GM18505 (cell line): ENCODE measurements around the gene ASCC1.
A peak's percentile ranks its signal among the peaks of the same experiment; 100 is the strongest.

Experiments used
- ATAC-seq: cut with Tn5 transposase; IDR thresholded peaks from one replicate; pipeline ENCODE4 v1.9.1; 2021; ENCODE audit not compliant: unreplicated experiment
- POLR2A ChIP-seq: IDR thresholded peaks from 4 replicates; pipeline ENCODE4 v1.6.1; 2011; ENCODE audit warnings: borderline replicate concordance; ENCODE audit not compliant: insufficient read depth, insufficient read length; ENCODE audit errors: extremely low read depth

The ASCC1 gene, protein sequence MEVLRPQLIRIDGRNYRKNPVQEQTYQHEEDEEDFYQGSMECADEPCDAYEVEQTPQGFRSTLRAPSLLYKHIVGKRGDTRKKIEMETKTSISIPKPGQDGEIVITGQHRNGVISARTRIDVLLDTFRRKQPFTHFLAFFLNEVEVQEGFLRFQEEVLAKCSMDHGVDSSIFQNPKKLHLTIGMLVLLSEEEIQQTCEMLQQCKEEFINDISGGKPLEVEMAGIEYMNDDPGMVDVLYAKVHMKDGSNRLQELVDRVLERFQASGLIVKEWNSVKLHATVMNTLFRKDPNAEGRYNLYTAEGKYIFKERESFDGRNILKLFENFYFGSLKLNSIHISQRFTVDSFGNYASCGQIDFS

DNA sequence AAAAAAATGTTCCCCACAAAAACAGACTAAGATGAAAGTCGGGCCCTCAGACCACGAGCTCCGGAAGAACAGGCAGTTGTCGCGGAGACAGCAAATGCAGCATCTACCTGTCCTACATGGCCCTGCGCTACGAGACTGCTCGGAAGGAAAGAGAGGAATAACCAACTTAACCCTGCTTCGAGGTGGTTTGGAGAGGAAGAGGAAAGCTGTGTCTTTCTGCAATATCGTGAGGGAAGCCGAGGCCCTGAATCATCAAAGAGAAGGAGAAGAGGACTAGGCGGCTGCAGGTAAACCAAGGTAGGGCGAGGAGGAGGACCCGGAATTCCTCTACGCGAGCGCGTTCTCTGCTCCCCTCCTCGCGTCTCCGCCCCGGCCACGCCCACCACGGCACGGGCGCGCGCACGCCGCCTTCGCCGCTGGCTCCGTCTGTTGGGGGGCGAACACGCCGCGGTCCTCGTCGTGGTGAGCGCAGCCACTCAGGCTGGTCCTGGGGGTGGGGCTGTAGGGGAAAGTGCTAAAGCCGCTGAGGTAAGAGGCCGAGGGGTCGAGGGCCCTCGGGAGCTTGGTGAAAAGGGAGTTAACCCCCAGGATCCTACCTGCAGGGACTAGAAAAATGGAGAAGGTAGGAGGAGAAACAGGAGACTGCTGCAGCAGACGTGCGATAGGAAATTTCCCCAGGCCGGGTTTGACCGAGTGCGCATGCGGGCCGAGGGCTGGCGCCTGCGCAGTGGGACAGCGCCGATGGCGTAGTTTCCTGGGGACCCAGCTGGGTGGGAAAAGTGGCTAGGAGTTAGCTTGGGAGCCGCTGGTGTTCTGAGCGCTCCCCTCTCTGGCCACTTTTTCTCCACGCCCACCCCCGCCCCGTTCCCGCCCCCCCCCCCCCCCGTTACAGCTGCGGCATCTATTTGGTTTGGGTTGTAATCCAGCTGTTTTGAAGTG is at the start of gene ASCC1, which contains the start of gene ANAPC16:
Gene ASCC1, minus strand, starts transcription at position 666 of the 939 bp plus-strand sequence. CDS start 2,978 bp downstream, outside the sequence.
Gene ANAPC16, plus strand, starts transcription at position 402 of the 939 bp plus-strand sequence. CDS start 7,903 bp downstream, outside the sequence.
- TF ChIP-seq POLR2A: peak; percentile 96
- ATAC-seq: peak; percentile 80

DNA sequence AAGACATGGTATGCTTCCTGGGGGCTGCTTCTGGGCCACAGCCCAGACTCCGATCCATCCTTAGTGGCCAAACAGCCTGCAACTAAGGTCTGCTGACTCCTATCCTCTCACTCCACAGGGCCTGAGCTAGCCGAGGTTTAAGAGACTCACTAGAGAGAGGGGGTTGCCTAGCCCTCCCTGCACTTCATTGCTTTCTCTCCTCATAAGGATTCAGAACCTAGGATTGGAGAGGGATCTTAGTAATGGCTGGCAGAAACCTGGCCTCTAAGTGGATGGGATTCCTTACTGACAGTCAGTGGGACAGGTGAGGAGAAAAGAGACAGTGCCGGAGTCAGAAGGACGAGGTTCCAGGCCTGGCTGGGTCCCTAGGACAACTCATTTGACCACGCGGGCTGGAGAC is 49.4 kb upstream of the ASCC1 start:
- no peak for ATAC-seq

DNA sequence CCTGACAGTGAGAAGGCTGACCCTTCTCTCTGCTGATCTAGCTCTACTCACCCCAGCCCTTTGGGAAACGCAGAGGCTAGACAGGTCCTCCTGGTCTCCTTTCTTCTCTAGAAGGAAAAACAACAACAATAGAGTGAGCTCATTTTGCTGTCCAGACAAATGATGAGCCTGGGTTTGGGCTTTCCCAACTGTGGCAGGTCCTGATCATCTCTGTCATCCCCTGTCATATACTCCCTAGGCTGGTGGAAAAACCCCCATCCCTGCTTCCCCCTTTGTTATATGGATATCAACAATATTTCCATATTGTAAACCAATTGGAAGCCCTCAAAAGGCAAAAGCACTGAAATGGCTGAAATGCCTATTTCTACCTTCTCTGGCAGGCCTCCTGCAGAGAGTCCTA is 48.5 kb upstream of the ASCC1 start:
- no peak for ATAC-seq
- no peak for TF ChIP-seq POLR2A

More for the DNA sequence above, 49.4 kb upstream of the ASCC1 start:
- no peak for TF ChIP-seq POLR2A

DNA sequence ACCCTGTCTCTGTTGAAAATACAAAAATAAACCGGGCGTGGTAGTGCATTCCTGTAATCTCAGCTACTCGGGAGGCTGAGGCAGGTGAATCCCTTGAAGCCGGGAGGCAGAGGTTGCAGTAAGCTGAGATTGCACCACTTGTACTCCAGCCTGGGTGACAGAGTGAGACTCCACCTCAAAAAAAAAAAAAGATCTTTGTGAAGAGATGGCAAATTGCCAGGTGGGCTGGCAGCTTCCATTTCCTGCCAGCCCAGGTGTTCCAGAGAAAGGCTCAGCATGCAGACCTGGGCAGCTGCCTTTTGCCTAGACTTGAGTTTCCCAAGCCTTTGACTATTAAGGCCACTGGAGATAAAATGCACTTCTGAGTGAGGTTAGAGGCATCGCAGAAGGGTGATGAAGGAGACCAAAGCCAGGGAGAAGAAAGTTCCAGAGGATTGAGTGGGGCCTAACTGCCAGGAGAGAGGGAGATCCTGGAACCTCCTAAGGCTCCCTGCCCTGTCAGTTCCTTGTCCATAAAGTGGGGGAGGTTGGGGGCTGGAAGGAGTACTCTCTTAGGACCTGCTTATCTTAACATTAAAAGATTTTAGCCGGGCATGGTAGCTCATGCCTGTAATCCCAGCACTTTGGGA is 47.7 kb upstream of the ASCC1 start:
- no peak for ATAC-seq
- no peak for TF ChIP-seq POLR2A

DNA sequence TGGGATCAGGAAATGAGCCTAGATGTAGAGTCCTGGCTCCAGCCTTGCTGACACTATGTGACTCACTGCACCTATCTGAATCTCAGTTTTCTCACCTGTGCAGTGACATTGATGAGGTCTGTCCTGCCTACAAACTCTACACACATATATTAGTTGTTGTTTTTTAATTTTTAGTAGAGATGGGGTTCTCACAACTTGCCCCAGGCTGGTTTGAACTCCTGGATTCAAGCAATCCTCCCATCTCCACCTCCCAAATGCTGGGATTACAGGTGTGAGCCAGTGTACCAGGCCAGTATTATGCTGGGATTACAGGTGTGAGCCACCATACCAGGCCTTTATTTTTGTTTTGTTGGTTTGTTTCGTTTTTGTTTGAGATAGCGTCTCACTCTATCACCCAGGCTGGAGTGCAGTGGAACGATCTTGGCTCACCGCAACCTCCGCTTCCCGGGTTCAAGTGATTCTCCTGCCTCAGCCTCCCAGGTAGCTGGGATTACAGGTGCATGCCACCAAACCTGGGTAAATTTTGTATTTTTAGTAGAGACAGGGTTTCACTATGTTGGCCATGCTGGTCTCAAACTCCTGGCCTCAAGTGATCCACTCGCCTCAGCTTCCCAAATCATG is 45.8 kb upstream of the ASCC1 start:
- TF ChIP-seq POLR2A: no peak
- no peak for ATAC-seq

DNA sequence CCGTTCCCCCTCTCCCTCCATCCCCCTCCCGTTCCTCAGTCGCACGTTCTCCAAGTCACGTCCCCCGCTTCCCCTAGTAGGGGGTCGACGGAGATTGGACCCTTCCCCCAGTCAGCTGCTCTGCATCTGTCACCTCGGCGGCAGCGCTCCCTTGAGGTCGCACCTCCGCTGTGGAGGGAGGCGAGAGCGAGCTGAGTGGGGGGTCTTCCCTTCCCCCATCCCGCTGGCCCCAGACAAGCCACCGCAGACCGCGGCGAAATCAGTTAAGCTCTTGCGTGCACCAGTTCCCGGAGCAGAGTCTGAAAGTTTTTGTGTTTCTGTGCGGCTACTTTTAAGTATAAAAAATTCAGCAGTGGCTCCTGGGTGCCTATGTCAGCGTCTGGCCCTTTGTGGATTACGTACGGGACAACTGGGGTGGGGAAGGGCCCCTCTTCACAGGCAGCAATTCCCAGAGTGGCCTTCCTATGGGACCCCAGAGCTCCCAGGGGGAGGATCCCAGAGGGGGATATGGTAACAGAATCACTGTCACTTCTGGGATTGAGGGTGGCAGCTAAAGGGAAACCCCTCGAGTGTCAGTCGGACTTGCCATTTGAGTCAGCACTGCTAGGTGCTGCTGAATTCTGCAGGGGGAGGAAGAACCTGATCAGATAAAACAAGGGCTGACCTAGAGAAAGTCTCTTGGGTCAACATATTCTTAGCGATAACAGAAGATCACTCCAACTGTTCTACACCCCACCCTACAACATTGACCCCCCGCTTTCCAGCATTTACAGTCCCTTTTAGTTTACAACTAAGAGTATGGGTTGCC is 45.1 kb upstream of the ASCC1 start:
- peak; percentile 50 for TF ChIP-seq POLR2A
- ATAC-seq: peak; percentile 26

DNA sequence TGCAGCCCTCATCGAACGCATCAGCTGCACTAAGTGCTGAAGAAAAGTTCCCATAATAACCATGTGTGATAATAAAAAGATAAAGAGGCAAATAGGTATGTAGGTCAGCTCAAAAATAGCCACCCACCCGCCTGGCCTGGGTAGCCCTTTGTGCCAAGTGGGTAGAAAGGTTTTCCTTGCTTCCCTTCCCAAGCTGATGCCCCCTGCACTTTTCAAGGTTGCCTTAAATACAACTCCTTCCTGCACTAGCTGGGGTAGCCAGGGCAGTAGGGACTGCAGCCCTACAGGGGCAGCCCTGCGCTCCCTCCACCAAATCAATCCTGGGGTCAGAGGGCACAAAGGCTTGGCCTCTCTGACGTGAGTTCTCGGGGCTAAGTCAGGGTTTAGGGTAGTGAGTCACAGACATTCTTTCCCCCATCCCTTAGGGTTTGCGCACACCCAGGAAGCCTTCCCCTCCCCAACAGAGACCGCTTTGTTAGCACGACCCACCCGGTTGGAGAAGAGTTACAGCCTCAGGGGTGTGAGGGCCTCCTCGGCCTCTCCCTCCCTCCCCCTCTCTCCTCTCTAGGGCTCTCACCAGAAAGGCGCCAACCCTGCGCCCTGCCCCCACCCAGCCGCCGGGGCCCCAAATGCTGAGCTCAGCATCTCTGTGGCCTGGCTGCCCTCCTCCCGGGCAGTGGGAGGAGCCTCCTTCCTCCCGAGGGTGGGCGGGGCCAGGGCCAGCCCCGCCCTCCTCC is 44.3 kb upstream of the ASCC1 start:
- ATAC-seq: peak; percentile 66
- TF ChIP-seq POLR2A: peak; percentile 54

DNA sequence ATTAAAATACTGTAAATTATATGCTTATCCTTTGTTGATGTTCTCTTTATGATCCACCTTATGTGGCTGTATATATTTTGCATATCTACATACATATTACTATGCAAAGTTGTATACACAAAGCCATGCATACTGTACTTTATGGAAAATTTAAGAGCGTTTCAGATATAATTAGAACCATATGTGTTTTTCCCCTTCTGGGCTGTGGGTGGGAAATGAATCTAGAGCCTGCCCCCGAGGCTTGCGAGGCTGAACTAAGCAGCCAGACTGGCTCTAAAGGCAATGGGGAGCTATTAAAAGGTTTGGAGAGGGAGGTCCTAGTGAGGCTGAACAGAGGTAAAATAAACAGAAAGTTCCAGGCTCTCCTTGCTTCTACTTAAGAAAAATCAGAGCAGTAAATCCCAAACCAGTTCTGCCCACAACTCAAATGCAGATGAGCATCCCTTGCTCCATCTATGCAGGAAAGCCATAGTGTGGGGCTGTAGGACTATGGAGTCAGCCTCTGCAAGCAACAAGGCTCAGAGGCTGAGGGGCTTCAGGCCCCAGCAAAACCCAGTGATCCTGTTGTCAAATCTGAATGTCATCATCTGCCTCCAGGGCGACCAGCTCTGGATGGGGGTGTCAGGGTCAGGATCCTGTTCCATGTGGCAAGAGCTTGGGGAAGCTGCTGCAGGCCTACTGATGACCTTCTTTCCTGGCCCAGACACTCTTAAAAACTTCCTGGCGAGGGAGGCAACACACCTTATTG is 43.6 kb upstream of the ASCC1 start:
- no peak for ATAC-seq
- no peak for TF ChIP-seq POLR2A

DNA sequence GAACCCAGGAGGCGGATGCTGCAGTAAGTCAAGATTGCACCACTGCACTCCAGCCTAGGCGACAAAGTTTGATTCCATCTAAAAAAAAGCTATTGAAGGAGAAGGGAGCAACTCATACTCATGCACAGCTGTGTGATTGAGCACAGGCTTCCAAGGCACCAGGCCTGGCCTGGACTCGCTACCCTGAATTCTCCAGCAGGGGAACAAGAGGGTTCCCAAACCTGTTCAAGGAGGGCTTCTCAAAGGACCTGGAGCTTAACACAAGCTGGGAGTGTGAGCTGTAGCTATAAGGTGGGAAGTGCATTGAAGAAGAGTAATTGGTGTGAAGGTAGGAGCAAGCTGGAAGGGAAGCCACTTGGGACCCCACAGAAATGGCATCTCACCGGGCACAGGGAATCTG is 42.5 kb upstream of the ASCC1 start:
- no peak for TF ChIP-seq POLR2A
- ATAC-seq: no peak

DNA sequence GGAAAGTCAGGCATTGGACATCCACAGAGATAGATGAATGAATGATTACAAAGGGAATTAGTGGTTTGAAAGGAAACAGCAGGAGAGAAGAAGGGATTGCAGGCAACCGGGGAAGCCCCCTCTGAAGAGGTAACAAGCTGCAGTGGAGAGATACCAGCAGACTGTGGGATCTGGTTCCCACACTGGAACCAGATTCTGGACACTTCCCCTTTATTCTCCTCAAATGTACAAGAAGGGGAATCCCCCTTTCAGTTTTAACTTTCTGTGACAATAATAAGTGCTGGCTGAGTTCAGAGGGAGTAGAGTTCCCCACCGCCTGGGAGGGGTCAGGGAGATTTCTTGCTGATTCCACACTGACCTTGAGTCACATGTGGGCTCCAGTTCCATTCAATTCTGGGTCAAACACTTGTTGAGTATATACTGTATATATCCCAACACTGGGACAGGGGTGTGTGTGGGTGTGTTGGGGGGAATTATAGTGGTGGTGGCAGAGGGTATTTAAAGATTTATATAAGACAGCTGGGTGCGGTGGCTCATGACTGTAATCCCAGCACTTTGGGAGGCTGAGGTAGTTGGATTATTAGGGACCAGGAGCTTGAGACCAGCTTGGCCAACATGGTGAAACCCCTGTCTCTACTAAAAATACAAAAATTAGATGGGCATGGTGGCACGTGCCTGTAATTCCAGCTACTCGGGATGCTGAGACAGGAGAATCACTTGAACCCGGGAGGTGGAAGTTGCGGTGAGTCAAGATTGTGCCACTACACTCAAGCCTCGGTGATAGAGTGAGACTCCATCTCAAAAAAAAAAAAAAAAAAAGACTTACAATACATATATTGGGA is 41.2 kb upstream of the ASCC1 start:
- no peak for ATAC-seq
- TF ChIP-seq POLR2A: no peak

DNA sequence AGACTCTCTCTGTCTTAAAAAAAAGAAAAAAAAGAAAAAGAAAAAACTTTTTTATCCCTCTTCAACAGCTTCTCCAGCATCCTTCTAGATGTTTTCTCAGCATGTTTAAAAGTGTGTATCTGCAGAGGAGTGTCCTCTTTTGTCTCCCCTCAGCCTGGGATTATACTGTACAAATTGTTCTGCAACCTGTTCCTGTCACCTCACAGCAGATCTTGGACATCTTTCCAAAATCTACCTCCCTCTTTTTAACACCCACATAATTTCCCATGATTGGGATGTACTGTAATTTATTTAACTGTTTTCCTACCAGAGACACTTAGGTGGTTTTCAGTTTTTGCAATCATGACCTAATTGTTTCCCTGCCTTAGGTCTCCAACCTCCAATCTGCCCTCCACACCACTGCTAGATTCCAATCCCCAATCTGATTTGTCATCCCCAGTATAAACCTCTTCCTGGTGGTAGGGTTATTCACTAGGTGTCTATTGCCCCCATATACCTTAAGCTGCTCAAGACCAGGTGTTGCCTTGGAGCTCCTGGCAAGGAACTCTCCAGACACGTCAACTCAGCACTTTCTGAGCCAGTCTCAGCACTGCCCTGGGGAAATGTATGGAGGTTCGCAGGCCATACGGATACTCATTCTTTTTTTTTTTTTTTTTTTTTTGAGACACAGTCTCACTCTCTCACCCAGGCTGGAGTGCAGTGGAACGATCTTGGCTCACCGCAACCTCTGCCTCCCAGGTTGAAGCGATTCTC is 40.1 kb upstream of the ASCC1 start:
- ATAC-seq: no peak
- no peak for TF ChIP-seq POLR2A
